HG03342 (cell line): ENCODE results near the gene GPR50.

Experiments
- ATAC-seq: cut with Tn5 transposase; IDR thresholded peaks from one replicate; pipeline ENCODE4 v1.9.1; 2021; ENCODE audit warnings: mild to moderate bottlenecking, moderate library complexity; ENCODE audit not compliant: unreplicated experiment

GPR50 gene

DNA sequence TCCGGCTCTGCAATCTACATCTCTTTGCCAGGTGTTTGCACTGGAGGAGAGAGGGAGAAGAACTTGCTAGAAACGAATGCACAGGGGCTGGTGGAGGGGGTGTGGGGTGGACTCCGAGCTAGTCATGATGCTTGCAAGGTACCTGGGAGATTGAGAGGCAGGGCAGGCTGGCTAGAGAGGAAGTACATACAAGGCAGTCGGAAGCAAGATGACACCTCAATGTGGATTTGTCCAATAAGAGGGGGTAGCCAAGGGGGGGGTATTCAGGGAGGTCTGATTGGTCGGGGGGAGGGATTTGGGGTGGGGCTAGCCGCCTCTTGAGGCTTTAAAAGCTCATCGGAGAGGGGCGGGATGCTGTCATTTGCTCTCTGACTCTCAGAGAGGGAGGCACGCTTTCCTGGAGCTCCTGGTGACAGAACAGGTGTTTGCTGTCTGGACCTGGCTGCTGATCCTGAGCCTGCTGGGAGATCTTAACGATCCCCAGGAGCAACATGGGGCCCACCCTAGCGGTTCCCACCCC, at the start of gene GPR50:
GPR50 (plus strand) TSS at position 354 of the 520 bp plus-strand sequence; CDS start at position 492, 138 bp downstream.
- ATAC-seq: no peak

DNA sequence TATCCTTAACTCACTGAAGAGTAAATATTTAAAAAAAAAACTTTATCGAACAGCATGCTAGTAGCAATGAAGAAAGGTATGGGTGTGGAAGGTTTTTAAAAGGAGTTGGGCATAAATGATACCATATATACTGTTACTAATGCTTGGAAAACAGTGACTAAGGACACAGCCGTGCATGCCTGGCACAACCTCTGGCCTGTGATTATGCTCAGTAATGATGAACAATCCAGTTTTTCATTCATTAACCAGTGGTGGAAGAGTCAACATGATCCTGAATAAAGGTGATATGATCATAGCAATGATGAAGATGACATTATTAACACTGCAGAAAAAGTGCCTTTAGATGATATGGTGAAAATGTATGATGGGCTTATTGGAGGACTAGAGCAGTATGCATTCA, 43.9 kb upstream of the GPR50 start:
- no peak for ATAC-seq

DNA sequence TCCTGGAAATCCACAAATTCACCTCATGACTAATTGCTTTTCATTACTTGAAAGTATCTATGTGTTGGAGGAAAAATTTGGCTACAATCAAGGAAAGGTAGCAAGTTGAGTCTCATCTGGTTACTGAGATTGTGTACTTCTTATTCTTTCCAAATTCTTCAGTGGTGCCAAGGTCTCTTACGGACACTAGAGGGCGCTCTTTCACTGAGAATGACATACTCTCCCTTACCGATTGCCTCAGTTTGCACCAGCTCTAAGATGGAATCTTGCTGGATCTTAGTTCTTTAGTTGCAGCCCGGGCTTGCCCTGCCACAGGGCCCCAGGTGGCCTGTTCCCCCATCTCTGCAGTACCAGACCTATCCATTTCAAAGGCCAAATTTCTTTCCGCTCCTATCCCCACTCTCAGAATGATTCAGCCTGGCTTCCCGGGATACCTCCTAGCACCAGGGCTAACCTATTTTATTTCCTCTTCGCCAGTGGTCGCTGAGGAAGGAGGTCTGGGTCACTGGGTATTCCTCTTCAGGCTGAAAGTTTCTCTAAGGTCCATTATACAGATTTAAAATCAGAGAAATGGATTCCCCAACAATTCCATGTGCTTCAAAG, 24.6 kb upstream of the GPR50 start:
- peak; percentile 92 for ATAC-seq

- ATAC-seq: no peak
Observed at GRCh38 chrX:151153086-151153485, 23.3 kb upstream of the GPR50 start.

DNA sequence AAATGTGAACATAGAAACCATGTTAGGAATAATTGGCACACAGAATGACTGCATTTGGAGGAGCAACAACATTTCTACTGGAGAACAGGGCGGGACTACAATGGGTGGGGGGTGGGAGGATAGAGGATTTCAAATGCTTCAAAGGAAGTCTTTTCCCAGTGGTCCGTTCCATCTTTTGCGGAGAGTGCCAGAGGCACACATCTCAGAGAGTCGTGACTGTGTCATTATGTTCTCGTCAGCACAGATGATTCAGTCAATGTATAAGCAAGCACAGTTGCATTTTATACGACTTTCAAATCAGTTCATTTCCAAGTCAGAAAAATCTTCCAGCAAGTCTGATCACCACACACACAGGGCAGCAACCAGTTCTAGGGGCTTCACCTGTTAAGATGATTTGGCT, 22.7 kb upstream of the GPR50 start:
- ATAC-seq: no peak

DNA sequence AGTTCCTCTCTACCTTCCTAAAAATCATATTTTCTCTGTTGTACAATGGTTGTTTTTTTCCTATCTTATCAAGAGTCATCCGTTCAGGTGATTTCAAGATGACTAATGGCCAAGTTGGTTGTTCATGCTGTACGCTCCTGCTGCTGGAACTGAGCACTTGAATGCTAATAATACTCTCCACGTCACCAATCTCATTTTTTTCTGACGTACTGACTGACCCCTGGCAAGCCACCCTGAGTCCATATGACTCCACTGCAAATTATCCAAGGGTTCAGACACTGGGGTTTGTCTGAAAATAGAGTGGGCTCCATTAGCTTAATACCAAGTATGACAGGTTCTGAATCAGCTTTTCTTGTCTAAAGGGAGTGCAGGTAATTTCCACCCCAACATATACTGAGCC, 21.1 kb upstream of the GPR50 start:
- no peak for ATAC-seq

DNA sequence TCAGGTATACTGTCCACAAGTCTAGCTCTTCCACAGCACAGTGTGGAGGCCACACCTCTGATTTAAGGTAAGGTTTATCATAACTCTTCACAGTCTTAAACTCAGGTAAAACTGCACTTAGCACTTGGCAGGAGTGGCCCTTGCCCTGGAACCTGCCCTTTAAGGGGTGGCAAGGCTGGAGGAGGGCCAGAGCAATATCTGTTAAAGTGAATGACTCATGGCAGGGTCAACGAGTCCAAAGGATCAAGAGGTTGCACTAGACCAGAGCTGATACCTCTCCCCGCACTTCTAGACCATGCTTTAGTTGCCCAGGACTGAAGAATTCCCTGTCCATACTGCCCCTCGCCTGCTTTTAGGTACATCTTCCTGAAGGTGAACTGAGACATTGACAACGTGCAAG, 14.7 kb upstream of the GPR50 start:
- ATAC-seq: no peak

DNA sequence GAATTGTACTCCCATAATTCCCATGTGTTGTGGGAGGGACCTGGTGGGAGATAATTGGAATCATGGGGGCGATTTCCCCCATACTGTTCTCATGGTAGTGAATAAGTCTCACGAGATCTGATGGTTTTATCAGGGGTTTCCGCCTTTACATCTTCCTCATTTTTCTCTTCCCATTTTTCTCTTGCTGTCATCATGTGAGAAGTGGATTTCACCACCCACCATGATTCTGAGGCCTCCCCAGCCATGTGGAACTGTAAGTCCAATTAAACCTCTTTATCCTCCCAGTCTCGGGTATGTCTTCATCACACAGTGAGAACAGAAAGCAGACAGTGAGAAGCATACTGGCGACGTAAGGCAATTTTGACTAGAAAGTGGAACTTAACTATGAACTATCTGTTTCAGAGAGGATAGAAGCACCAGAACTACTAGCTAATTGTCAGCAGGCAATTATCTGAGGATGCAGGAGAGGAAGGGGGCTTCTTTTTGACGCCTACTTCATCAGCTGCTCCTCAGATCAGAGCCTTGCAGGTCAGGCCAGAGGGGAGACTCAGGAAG, 8.5 kb upstream of the GPR50 start:
- no peak for ATAC-seq

GRCh38 chrX:151169783-151170182, 6.6 kb upstream of the GPR50 start:
- ATAC-seq: no peak

DNA sequence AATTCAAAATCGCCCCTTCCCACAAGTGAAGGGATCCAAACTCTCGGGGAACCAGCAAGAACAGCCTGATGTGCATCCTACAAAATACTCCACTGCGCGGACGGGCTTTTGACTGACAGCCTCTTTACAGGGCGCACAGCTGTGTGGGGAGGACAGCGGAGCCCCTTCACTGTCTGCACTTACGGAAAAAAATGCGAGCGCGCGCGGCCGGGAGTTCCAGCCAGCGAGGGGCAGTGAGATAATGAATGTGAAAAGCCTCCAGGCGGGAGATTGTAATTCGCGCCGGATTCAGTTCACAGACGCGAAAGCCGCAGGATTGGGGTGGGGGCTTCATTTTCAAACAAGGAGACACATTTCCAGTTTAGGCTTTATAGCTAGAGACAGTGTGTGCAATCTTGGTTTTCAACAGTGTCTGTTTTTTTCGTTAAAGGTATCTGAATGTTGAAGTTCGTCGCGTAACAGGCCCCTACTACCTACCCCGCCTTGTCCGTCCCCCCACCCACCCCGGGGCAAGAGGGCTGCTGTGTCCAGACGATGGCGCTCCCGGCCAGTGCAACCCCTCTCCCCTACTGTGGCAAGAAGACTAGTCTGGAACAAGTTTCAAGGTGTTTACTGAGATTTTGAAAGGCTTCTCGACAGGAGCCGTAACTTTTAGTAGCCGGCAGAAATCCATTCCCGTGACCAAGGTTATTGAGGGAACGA, 1.7 kb upstream of the GPR50 start:
- ATAC-seq: no peak

GRCh38 chrX:151175283-151176062, 911 bp upstream of the GPR50 start:
- ATAC-seq: no peak

GRCh38 chrX:151177141-151178027, 1.0 kb downstream of the GPR50 start:
- ATAC-seq: no peak

DNA sequence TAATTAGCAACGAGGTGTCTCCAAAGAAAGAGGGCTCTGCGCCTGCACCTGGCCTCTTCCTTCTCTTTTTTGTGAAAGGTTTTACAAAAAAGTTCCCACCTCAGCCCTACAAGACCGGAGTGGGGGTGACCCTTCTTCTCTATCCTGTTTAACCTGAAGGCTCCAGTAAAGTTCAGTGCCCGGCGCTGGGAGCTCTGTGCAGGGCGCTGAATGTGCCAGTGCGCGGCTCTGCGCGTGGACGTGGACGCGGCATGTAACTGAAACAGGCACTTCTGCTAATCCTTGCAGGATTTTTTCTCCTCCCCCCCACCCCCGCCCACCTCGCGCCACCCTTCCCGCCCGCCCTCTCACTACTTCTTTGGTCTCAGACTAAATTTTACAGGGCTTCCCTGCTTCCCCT, 2.4 kb downstream of the GPR50 start:
- ATAC-seq: no peak

- no peak for ATAC-seq
Observed at GRCh38 chrX:151180400-151180799, 4.0 kb downstream of the GPR50 start.

GRCh38 chrX:151181088-151181487, 4.7 kb downstream of the GPR50 start:
- no peak for ATAC-seq

DNA sequence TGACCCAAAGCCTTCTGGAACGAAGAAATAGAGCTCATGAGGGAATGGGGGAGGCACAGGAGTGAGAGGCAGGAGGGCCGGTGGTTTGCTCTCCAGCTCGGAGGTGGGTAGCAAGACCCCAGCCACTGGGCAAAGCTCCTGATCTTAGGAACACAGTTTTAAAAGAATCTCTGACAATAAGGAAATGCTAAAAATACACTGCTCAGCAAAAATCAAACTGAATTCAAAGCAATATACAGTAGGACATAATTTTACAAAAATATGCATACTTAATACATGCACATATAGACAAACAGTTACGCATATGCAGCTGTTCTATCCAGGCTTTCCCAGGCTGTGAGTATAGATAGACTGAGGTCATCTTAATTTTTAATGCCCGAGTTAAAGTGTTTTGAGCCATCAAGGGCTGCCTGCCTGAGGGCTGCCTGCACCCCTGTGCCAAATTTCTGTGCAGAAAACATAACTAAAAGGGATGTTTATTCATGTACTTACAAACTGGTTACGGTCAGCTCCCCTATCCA, 6.9 kb downstream of the GPR50 start:
- no peak for ATAC-seq

- no peak for ATAC-seq
Observed at GRCh38 chrX:151183912-151184565, 7.7 kb downstream of the GPR50 start.

DNA sequence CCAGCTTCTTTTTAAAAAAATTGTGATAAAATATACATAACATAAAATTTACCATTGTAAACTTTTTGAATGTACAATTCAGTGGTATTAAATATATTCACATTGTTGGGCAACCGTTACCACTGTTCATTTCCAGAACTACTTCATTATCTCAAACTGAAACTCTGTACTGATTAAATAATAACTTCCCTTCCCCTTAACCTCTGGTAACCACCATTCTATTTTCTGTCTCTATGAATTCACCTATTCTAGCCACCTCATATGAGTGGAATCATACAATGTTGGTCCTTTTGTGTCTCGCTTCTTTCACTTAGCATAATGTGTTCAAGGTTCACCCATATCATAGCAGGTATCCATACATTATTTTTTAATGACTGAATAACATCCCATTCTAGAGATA, 8.3 kb downstream of the GPR50 start:
- no peak for ATAC-seq

GRCh38 chrX:151206871-151207270, 30.5 kb downstream of the GPR50 start:
- no peak for ATAC-seq

DNA sequence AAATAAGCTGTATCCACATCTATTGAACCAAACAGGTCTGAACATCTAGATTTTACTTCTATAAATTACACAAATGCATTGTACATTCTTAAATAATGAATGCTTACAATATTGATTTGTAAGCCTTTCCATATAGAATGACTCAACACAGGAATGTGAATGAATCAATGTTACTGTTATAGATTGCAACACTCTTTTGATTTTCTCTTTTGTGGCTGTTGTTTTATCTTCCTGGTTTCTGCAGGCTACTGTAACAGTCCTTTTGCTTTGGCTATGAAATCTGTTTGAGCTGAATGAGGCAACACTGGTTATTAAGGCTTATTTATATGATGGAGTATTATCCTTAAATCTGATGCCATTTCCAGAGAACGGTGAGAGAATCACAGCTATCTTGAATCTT, 49.5 kb downstream of the GPR50 start:
- ATAC-seq: no peak
